OCI-LY1 (cell line): ENCODE measurements around the gene GCLM.

ENCODE experiments used
- H2AFZ ChIP-seq: fragments of 200-600 bp; sonication (generic), shearing (Covaris generic); 2 replicates; pipeline ENCODE4 v1.6.0; 2014; ENCODE audit warnings: antibody characterized with exemption, mild to moderate bottlenecking, low read length
- H3F3A ChIP-seq: fragments of 200-600 bp; sonication (generic), shearing (Covaris generic); 2 replicates; pipeline ENCODE4 v1.6.0; 2014; ENCODE audit warnings: mild to moderate bottlenecking, antibody characterized with exemption, low read length, moderate library complexity; ENCODE audit not compliant: insufficient read depth
- H3K27ac ChIP-seq: fragments of 200-600 bp; sonication (generic); 2 replicates; pipeline ENCODE4 v1.5.1; 2014; ENCODE audit warnings: low read length, mixed run types, mild to moderate bottlenecking, low read depth; ENCODE audit not compliant: poor library complexity, severe bottlenecking
- H3K27me3 ChIP-seq: fragments of 200-600 bp; sonication (generic); 2 replicates; pipeline ENCODE4 v1.6.0; 2014; ENCODE audit warnings: antibody characterized with exemption, mild to moderate bottlenecking, low read length, moderate library complexity; ENCODE audit not compliant: insufficient read depth
- H3K36me3 ChIP-seq: fragments of 200-600 bp; sonication (generic); 2 replicates; pipeline ENCODE4 v1.6.1; 2014; ENCODE audit warnings: mild to moderate bottlenecking, antibody characterized with exemption, low read length, moderate library complexity, mixed read lengths; ENCODE audit not compliant: insufficient read depth
- H3K4me1 ChIP-seq: fragments of 200-600 bp; sonication (generic); 2 replicates; pipeline ENCODE4 v1.5.1; 2014; ENCODE audit warnings: mild to moderate bottlenecking, low read length, moderate library complexity; ENCODE audit not compliant: insufficient read depth, severe bottlenecking
- H3K4me2 ChIP-seq: fragments of 200-600 bp; sonication (generic), shearing (Covaris generic); 2 replicates; pipeline ENCODE4 v1.6.1; 2014; ENCODE audit warnings: low read length
- H3K4me3 ChIP-seq: fragments of 200-600 bp; sonication (generic); 2 replicates; pipeline ENCODE4 v1.5.1; 2014; ENCODE audit warnings: low read length, low read depth, mild to moderate bottlenecking, mixed read lengths; ENCODE audit not compliant: poor library complexity, severe bottlenecking
- H3K79me2 ChIP-seq: fragments of 200-600 bp; shearing (Covaris generic); 2 replicates; pipeline ENCODE4 v1.6.1; 2016; ENCODE audit warnings: mixed run types, low read length, mixed read lengths; ENCODE audit not compliant: insufficient read depth
- H3K9ac ChIP-seq: fragments of 200-600 bp; sonication (generic), shearing (Covaris generic); 2 replicates; pipeline ENCODE4 v1.6.1; 2014; ENCODE audit warnings: mild to moderate bottlenecking, low read length, mixed read lengths
- H3K9me2 ChIP-seq: fragments of 200-600 bp; sonication (generic), shearing (Covaris generic); 2 replicates; pipeline ENCODE4 v1.6.1; 2014; ENCODE audit warnings: low read depth, mild to moderate bottlenecking, low read length, mixed read lengths
- H3K9me3 ChIP-seq: fragments of 200-600 bp; shearing (Covaris generic); 2 replicates; pipeline ENCODE4 v1.6.1; 2014; ENCODE audit warnings: low read length, mixed read lengths
- H4K20me1 ChIP-seq: fragments of 200-600 bp; sonication (generic), shearing (Covaris generic); 2 replicates; pipeline ENCODE4 v1.6.0; 2016; ENCODE audit warnings: mild to moderate bottlenecking, low read length; ENCODE audit not compliant: insufficient read depth
- EZH2 ChIP-seq: fragments of 200-600 bp; sonication (generic), shearing (Covaris generic); IDR thresholded peaks from 2 replicates; pipeline ENCODE4 v1.8.0; 2017; ENCODE audit warnings: borderline replicate concordance, mixed run types, mild to moderate bottlenecking, antibody characterized with exemption, low read length, moderate library complexity, mixed read lengths
- TF ChIP-seq, protein P1 (sequence below): fragments of 200-600 bp; sonication (generic), shearing (Covaris generic); IDR thresholded peaks from 2 replicates; pipeline ENCODE4 v1.5.1; 2017; ENCODE audit warnings: mild to moderate bottlenecking, antibody characterized with exemption, low read length, moderate library complexity, mixed read lengths

Gene GCLM

DNA sequence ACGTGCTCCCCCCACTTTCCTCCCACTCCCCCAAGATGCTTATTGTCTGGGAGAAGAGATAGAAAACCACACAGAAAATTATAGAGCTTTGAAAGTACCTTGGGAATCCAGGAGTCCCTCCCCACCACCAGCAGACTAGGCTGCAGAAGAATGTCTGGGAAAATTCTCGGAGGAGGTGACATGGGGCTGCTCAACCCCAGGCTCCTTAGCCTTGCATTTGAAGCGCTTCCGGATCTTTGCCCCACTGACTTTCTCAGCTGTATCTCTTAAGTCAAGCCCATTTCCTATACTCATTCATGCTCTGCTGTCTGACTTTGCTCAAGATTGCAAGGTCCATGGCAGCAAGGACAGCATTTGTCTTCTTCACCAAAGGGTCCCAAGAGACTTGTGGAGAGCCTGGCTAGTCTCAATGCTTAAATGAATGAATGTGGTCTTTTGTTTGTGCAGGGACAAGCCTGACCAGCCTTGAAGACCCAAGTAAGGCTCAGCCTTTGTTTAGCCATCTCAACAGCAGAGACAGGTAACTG lies 68.2 kb downstream of the GCLM start:
- Histone ChIP-seq H3K79me2 (no peaks in the 10 kb centered on the region), H3K4me3 (no peak overlapping the region), H3F3A (no peaks in the 10 kb centered on the region), H3K9ac (no peak overlapping the region), H3K27me3 (no peaks in the 10 kb centered on the region), H3K4me2 (no peak overlapping the region), H3K27ac (no peak overlapping the region), H3K36me3 (no peaks in the 10 kb centered on the region), H3K9me2 (no peaks in the 10 kb centered on the region), H3K9me3 (no peaks in the 10 kb centered on the region), H4K20me1 (no peaks in the 10 kb centered on the region), H2AFZ (no peak overlapping the region), H3K4me1 (peaks cover 7% of the 10 kb centered on the region)
- no peak for TF ChIP-seq EZH2
- TF ChIP-seq, protein P1, sequence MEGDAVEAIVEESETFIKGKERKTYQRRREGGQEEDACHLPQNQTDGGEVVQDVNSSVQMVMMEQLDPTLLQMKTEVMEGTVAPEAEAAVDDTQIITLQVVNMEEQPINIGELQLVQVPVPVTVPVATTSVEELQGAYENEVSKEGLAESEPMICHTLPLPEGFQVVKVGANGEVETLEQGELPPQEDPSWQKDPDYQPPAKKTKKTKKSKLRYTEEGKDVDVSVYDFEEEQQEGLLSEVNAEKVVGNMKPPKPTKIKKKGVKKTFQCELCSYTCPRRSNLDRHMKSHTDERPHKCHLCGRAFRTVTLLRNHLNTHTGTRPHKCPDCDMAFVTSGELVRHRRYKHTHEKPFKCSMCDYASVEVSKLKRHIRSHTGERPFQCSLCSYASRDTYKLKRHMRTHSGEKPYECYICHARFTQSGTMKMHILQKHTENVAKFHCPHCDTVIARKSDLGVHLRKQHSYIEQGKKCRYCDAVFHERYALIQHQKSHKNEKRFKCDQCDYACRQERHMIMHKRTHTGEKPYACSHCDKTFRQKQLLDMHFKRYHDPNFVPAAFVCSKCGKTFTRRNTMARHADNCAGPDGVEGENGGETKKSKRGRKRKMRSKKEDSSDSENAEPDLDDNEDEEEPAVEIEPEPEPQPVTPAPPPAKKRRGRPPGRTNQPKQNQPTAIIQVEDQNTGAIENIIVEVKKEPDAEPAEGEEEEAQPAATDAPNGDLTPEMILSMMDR = no peak

DNA sequence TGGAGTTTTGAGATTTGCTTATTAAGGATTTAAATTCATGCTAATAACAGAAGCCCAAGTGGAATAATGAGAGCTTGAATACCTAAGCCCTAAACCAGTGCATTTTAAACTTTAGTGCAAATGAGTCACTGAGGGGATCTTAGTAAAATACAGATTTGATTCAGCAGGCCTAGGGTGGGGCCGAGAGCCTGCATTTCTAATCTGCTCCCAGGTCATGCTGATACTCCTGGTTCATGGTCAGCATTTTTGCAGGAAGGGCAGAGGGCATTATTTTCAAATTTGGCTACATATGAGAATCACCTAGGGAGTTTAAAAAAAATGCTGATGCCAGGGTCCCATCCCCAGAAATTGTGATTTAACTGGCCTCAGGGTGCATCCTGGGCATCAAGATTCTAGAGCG lies 69.5 kb downstream of the GCLM start:
- no peak overlapping the region for H2AFZ ChIP-seq
- no peaks in the 10 kb centered on the region for H3F3A ChIP-seq
- no peaks in the 10 kb centered on the region for H3K4me1 ChIP-seq
- H3K9me2 ChIP-seq = no peaks in the 10 kb centered on the region
- no peak overlapping the region for H3K4me3 ChIP-seq
- H4K20me1 ChIP-seq = no peaks in the 10 kb centered on the region
- no peak overlapping the region for H3K4me2 ChIP-seq
- no peaks in the 10 kb centered on the region for H3K9me3 ChIP-seq
- no peak for TF ChIP-seq EZH2
- TF ChIP-seq, protein P1 = no peak
- no peaks in the 10 kb centered on the region for H3K27me3 ChIP-seq
- H3K27ac ChIP-seq = no peak overlapping the region
- H3K36me3 ChIP-seq = no peaks in the 10 kb centered on the region
- no peaks in the 10 kb centered on the region for H3K79me2 ChIP-seq
- no peak overlapping the region for H3K9ac ChIP-seq

- Histone ChIP-seq H3K9me3 (no peaks in the 10 kb centered on the region), H3K27ac (no peak overlapping the region), H2AFZ (no peak overlapping the region), H3K4me1 (no peaks in the 10 kb centered on the region), H3K4me2 (no peak overlapping the region), H3K27me3 (no peaks in the 10 kb centered on the region), H3K9ac (no peak overlapping the region), H3F3A (no peaks in the 10 kb centered on the region), H4K20me1 (no peaks in the 10 kb centered on the region), H3K36me3 (no peaks in the 10 kb centered on the region), H3K4me3 (no peak overlapping the region), H3K9me2 (no peaks in the 10 kb centered on the region), H3K79me2 (no peaks in the 10 kb centered on the region)
- TF ChIP-seq, protein P1 = no peak
- TF ChIP-seq EZH2 = no peak
These were observed 69.9 kb downstream of the GCLM start for GRCh38 chr1:93839307-93839706.
